Measurements from ENCODE around the gene TMEM41A.

TMEM41A gene

DNA sequence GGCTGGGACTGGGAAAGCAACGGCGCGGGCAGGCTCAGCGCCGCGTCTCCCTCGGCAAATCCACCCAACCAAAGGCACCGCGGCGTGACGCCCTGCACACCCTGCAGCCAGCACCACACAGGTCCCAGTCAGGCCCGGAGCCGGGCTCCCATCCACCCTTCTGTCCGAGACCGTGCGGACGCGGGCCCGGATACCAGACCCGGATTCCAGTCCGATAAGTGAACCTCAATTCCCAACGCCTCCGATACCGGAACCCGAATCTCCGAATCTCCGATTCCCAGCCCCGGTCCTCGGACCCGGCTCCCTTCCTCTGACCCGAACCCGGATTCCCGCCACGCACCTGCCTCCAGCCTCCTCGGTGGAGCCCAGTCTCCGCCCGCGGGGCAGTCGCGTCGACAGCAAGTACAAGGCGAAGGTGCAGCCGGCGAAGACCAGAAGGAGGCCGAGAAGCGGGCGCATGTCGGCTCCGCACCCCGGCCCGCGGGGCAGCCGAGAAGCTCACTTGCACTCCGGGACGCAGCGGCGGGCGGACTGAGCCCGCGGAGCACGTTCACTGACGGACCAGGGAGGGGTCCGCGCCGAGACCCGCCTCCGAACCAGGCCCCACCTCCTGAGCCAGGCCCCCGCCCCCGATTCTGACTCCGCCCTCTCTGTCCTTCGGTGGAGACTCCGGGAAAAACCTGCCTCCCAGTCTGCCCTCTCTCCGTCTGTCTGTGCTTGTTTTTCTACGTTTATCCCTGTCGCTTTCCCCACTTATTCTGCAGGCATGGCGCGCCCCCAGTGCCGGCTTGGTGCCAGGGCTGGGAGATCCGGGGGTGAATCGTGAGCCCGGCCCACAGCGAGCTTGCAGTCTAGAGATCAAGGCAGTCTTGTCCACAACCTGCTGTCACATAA is at the start of gene TMEM41A:
Gene TMEM41A (minus strand): TSS at position 533 of the 894 bp plus-strand sequence. CDS start 74 bp downstream, at position 459.
- DNase-seq = peak; percentile 81

DNA sequence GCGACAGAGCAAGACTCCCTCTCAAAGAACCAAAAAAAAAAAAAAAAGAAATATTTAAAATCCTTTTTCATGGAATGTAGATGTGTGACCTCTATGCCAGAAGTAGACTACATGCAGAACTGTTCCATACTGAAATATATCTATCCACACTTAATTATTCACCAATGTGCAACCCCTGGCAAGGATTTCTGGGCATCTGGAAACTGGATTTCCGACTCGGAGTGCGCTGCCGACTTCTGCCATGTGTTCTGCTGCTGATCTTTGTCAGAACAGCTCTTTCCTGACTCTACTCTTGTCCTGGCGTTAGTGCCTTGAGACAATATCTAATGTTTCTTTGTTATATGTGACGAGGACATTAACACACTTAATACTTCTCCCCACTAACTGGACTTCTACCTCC is 41.9 kb upstream of the TMEM41A start:
- no peak for DNase-seq

DNA sequence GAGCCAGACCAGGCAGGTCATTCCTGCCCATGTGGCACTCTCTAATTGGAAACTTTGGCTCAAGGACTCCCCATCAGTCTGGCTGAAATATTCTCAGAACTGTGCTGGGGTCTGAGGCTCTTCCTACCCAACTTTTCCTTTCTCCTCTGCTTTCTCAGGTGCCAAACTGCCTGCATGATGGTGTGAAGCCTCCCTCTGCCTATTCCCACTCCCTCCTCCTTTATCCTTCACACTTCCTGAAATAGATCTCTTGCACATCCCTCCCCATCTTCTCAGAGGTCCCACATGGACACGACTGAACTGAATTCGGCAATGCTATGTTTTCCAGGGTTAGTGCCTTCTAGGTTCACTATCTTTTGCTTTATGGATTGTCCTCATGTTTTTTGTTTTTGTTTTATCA is 41.1 kb upstream of the TMEM41A start:
- DNase-seq = no peak

DNA sequence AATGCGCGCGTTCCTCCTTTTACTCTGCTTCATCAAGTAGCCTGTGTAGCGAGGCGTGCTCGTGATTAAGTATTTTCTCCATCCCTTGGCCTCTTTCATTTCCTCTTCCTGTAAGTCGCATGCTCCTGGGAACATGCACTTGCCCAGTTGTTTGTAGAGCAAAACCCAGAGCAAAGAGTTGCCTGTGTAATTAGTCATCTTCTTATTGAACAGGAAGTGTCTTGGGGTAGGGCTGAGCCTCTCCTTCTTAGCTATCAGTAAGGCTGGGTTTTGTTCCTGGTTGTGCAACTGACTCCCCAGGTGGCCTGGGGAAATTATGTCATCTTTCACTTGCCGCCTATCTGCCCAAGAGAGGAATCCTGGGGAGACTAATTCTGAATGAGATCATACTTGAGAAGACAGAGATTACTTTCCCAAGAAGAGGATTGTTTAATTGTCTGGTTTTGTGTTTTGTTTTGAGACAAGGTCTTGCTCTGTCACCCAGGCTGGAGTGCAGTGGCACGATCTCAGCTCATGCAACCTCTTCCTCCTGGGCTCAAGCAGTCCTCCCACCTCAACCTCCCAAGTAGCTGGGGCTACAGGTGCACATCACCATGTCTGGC is 38.6 kb upstream of the TMEM41A start:
- no peak for DNase-seq

DNA sequence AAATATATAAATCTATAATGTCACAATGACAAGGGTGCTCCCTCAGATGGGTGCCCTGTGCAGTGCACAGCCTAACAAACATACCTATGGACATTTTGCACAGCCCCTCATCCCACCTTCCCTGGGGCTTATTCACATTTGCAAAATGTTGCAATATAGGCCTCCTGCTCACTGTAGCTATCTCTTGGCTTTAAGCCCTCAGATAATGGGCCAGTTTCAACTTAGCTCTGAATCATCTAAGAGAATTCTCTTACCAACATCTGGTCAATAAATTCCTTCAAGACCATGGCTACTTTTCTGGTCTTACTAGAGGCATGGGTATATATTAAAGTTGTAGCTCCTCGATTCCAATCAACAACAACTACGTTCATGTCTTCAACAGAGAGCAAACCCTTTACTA is 35.7 kb upstream of the TMEM41A start:
- DNase-seq = no peak

DNA sequence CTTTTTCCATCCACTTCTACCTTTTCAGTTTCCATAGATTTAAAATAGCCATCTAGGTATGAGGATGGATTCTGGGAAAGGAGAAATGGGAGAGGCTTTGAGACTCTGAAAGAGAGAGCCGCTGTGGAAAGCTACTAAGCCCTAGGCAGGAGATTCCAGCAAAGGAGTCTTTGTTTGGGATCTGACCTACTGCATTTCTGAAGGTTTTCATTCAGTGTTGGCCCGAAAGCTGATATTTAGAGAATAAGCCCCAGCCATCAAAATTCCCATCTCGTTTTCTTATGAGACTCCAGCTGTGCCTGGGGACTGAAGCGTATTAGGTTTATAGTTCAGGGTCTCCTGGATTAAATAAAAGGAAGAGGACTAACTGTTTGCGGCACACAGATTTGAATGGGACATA is 34.1 kb upstream of the TMEM41A start:
- DNase-seq = no peak

DNA sequence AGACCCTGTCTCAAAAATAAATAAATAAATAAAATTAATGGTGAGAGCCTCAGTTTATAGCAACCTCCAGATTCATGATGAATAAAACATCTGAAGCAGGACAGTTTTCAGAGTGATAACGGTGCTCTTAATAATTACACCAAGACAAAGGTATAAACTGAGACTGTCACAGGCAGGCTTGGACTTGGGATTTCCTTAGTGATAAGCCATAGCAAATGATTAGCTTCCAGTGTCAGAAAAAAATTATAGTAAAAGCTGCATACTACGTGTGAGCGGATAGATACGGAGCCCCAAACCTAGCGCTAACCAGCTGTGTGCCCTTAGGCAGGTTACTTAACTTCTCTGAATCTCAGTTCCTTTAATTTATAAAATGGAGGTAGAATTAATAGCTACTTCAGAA is 32.0 kb upstream of the TMEM41A start:
- DNase-seq = no peak

DNA sequence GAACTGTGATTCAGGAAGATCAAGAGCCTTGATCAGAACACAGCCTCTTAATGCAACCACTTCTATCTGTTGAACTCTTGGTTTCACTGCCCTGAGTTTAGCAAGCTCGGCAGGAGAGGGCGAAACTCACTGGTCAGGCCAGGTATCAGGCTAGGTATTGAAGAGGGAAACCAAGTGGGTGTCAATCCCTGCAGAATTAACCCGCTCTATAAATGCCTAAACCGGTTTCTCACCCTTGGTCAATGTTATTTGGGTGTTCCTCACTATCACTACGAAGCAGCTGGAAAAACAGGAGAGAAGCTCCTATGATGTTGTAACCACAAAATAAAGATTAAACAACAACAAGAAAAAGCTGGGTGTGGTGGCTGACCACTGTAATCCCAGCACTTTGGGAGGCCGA is 29.7 kb upstream of the TMEM41A start:
- no peak for DNase-seq

DNA sequence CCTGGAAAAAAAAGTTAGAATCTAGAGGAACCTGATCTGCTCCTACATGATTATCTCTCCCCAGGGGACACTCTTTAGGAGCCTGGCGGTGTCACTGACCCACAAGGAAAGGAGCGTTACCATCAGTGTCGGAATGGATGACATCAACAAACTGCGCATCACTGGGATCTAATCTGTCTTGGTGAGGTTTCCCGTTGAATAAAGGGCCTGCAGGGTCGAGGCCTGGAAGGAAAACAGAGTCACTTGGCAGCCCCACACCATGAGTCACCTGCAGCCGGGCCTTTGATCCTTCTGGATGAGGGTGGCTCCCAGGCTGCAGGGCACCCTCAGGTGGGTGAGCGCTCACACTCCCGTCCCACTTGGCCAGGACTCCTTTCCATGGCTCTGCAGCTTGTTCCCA is 28.5 kb upstream of the TMEM41A start:
- no peak for DNase-seq

DNA sequence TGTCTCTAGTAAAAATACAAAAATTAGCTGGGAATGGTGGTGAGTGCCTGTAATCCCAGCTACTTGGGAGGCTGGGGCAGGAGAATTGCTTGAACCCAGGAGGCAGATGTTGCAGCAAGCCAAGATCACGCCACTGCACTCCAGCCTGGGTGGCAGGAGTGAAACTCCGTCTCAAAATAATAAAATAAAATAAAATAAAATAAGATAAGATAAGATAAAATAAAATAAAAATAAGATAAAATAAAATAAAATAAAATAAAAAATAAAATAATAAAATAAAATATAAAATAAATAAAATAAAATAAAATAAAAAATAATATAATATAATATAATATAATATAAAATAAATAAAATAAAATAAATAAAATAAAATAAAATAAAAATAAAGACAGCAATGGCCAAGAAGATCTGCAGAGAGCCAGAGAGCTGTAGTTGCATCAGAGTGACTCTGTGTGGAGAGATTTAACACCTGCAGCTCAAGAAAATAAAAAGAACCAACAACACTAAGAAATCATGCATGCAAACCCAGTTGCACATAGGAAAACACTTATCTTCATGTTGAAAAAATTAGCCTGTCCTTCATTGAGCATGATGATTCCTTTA is 27.6 kb upstream of the TMEM41A start:
- DNase-seq = no peak

DNA sequence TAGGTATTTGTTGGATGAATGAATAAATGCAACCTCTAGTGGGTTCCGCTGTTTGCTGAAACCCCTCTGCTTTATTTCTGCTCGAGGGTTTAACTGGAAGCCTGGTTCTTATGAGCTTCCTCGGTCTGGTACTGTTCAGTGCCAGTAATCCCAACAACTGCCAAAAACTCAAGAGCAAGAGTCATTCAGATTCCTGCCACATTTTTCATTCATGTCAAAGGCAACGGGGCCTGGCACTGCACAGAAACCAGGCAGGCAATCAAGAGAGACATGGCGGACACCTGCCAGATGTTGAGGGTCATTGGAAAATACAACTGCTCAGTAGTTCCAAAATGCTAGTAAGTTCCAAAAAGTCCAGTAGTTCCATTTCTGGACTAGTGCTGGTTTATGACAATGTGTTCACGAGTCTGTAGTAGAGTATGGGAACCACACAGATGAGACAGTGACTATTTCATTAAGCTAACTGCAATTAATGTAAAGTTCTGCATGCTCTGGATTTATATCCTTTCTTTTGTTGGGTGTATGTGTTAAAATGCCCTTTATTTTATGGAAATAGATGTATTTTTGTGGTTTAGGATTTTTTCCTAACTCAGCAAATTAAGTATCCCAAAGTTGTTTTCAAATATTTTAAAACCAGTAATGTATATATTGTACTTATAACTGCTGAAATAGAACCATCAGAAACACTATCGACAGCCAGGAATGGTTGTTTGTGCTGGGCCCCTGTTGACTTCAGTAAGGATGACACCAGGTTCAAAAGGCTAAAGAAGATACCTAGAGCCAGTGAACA is 22.7 kb upstream of the TMEM41A start:
- no peak for DNase-seq

DNA sequence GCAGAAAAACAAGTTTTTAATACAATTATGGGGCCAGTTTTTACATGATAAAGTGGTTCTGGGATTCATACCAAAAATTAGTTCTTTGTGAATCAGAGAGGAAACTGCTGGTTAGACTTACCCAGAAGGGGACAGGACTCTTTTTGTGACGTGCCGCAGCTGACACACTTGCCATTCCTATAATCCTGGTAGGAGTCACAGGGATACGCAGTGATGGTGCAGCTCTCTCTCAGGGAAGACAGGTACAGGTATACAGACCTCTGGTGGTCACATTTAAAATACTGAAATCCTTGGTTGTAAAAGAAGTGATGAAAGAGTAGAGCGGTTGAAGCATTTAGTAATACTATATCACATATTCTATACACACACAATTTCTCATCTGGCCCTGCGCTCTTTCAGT is 20.2 kb upstream of the TMEM41A start:
- DNase-seq = no peak

DNA sequence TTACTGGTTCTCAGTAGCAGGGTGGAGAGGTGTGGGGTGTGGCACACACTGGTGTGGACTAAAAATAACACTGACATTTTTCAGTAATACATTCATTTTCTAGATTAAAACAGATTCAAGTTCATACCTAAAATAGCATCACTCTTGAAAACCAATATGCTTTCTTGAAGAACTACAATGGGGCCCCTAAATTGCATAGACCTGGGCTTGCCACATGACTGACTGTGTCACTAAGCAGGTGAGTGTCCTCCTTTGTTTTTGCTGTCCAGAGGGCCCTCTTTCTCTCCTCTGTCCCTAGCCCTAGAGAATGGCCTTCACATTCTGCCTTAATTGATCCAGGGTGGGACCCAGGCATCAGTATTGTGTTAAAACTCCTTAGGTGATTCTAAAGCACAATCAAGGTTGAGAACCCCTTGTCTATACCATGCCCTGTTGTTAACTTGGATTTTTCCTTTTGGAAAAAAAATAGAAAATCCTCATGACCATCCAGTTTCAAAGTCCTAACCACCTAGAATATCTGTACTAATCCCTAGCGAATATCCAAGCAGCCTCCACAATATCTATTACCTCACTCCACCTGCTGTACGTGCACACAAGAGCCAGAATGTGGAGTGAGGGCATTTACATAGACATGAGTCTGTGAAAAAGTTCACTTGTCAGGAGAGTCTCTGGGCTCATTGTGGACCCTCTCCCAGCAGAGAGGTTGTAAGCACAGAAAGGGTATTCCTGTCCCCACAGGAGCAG is 18.7 kb upstream of the TMEM41A start:
- no peak for DNase-seq

DNA sequence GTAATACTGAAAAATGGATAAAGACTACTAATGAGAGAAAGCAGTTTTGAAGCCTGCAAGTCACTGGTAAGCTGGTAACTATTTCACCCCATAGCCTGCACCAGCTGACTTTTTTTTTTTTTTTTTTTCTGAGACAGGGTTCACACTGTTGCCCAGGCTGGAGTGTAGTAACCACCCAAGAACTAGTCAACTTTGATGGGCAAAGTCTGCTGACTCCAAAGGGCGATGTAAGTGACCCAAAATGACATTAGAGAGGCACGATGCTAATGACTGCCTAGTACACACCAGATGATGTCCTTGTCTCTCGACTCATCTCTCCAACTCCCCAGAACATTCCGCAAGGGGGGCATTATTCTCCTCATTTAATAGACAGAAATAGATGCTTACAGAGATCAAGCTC is 12.9 kb upstream of the TMEM41A start:
- no peak for DNase-seq

DNA sequence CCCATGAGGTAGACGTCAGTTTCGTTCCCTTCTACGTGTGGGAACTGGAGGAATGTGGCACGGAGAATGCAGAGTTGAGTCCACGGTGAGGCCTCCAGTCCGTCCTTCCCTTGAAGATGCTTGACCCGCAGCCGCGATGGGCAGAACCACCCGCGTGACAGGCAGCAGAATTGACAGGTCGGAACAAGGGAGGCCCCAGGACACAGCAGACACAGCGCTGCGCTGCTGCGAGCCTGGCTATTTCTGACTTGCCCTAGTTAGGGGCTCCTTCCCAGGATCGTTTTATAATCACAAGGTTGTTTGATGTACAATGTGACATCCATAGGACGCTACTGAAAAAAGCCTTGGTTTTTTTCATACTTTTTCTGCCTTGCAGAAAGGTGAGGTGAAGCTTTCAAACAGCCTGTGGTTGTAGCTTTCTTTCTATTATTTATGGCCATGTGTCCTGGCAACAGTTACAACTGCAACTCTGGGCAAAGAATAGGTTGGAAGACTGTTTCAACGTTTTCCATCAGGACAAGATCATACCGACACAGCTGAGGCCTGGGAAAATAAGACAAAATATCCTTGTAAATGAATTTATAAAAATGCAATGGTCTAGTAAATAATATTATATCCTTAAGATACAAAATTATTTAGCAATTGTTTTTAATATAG is 9.6 kb upstream of the TMEM41A start:
- DNase-seq = no peak

DNA sequence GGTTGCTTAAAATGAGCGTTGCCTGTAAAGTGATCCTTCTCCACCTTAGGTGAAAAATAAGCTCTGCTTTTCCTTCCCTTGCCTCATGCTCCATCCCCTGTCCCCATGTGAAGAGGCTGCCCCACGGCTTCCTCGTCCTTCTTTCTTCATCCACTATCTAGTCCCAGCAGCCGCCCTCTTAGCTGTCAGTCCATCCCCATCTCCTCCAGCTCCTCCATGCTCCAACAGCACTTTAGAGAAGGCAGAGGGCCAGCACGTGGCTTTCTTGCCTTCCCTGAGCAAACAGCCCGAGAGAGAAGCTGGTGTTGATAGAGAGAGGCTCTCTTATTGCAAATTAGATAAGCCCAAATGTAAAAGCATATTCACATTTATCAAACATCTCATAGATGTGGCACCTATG is 9.0 kb upstream of the TMEM41A start:
- DNase-seq = no peak

DNA sequence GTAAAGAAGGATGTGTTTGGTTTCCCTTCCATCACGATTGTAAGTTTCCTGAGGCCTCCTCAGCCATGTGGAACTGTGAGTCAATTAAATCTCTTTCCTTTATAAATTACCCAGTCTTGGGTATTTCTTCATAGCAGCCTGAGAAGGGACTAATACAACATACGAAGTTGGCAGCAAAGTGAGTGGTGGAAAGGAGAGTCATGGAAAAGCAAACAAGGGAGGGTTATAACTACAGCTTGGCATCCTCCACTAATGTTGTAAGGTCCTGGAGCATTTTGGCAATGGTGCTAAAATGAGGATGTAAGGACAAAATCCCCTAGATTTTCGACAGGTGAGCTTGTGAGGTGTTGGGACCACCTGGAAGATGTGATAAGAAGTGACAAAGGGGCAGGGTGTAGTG is 5.8 kb upstream of the TMEM41A start:
- DNase-seq = no peak

DNA sequence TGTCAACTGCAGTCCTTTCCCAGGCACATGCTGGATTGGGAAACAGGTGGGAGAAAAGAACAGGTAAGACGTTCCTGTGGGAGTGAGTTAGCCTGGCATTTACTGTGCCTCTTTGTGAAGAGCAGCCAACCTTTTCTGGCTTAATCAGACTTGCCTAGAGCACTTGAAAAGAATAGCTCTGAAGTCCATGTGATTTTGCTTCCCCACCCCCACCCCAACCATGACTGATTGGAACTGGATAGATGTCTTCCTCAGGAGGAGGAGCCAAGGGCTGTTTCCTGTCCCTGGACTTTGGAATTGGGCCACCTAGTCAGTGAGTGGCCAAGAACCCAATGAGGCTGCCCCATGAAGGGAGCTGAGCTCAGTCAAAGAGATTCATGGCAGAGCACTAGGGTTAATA is 4.7 kb upstream of the TMEM41A start:
- no peak for DNase-seq

DNA sequence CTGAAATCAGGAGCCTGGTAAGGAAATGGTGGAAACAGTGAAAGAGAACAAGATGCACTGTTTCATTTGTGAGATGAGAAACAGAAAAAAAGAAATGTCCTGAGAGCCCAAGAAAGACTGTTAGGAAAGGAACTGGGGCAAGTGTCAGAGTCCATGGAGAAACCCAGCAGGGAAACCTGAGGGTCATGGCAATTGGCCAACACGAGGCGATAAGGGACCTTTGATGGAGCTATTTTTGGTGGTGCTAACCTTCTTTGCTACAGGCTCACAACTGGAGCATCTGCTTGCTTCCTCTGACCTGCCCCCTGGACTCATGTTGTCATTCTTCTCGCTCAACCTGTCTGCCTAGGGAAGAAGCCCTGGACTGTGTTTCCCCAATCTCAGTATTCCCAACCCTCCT is 4.2 kb upstream of the TMEM41A start:
- no peak for DNase-seq

DNA sequence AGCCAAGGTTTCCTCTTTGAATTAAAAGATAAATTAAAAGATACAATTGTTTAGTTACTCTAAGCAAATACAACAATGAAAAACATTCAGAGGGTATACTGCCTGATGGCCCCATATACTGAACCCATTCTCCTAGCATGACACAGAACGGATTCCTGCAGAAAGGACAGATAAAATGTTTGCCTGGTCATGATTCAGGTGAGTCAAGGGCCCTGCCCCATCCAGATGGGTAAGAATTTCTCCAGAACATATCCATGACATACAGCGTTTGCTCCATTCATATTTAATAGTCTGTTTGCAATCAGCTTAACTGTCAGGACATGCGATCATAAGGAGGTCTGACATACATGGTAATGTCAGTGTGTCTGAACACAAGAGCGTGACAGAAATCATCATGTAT is 8.6 kb downstream of the TMEM41A start:
- DNase-seq = no peak

DNA sequence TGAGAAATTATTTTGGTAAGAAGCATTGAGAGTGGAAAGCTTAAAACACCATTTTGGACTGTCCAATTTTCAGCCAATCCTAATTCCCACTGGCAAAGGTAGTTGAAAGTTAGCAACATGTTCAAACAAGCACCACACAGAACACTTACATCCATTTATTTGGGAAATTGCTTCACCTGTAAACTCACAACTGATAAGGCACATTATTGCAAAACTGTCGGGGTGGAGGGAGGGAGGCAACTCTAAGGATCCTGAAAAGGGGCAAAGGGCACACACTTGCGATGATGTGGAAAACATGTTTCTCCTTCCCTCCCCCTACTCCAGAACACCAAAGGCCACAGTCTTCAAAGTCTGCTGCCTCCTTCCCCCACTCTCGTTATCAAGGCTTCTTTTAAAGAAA is 9.4 kb downstream of the TMEM41A start:
- DNase-seq = no peak

DNA sequence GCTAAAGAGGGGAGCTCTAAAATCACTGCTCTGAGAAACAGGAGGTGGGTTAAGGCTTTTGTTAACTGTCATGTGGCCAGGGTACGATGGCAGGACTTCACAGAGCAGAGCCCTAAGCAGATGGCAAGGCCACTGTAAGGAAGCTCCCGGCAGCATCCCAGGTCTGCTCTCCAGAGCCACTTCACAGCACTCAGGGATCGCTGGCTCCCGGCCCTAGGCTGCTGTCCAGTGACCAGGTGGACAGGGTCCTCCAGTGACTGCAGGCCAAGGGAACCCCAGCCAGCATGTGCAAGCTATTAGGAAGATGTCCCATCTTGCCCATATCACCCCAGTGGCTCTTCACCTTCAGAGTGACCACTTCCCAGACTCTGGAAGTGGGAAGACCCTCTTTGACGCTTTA is 10.4 kb downstream of the TMEM41A start:
- DNase-seq = no peak
